DOHH2 (cell line): ENCODE measurements around the gene SIMC1.
"Not testable (repeated sequence)": the region's sequence is repeated elsewhere in the genome, so short reads cannot be mapped to it uniquely, and the experiment has no call there.

Experiments
- CTCF ChIP-seq: fragments of 200-600 bp; sonication (generic); IDR thresholded peaks from one replicate; pipeline ENCODE4 v1.5.1; 2014; ENCODE audit warnings: antibody characterized with exemption, mild to moderate bottlenecking, low read depth, low read length; ENCODE audit not compliant: poor library complexity, severe bottlenecking
- EZH2phosphoT487 ChIP-seq: fragments of 200-600 bp; sonication (generic); IDR thresholded peaks from 2 replicates; pipeline ENCODE4 v1.6.1; 2017; ENCODE audit warnings: borderline replicate concordance, mild to moderate bottlenecking, antibody characterized with exemption, low read length, moderate library complexity, mixed read lengths

- not testable (repeated sequence) for TF ChIP-seq CTCF, EZH2phosphoT487
These were observed 6.8 kb downstream of the SIMC1 start for GRCh38 chr5:176245074-176245473.
